Activated naive CD8-positive, alpha-beta T cell (primary cell): ENCODE data around the gene TFB1M.
A peak's percentile ranks its signal among the peaks of the same experiment; 100 is the strongest.
"Not testable (repeated sequence)": the region's sequence is repeated elsewhere in the genome, so short reads cannot be mapped to it uniquely, and the experiment has no call there.

Experiments
- H3K27ac Mint-ChIP-seq: one replicate; pipeline ENCODE4 v1.8.0; 2021; ENCODE audit warnings: mixed read lengths
- H3K27me3 Mint-ChIP-seq: one replicate; pipeline ENCODE4 v1.8.0; 2021; ENCODE audit warnings: mixed read lengths
- H3K36me3 Mint-ChIP-seq: one replicate; pipeline ENCODE4 v1.8.0; 2021; ENCODE audit warnings: mixed read lengths
- H3K4me1 Mint-ChIP-seq: one replicate; pipeline ENCODE4 v1.8.0; 2021; ENCODE audit warnings: low read depth, mixed read lengths
- H3K4me3 Mint-ChIP-seq: one replicate; pipeline ENCODE4 v1.8.0; 2021; ENCODE audit warnings: mild to moderate bottlenecking, mixed read lengths
- H3K9me3 Mint-ChIP-seq: one replicate; pipeline ENCODE4 v1.8.0; 2021; ENCODE audit warnings: low read depth, mixed read lengths

TFB1M gene

DNA sequence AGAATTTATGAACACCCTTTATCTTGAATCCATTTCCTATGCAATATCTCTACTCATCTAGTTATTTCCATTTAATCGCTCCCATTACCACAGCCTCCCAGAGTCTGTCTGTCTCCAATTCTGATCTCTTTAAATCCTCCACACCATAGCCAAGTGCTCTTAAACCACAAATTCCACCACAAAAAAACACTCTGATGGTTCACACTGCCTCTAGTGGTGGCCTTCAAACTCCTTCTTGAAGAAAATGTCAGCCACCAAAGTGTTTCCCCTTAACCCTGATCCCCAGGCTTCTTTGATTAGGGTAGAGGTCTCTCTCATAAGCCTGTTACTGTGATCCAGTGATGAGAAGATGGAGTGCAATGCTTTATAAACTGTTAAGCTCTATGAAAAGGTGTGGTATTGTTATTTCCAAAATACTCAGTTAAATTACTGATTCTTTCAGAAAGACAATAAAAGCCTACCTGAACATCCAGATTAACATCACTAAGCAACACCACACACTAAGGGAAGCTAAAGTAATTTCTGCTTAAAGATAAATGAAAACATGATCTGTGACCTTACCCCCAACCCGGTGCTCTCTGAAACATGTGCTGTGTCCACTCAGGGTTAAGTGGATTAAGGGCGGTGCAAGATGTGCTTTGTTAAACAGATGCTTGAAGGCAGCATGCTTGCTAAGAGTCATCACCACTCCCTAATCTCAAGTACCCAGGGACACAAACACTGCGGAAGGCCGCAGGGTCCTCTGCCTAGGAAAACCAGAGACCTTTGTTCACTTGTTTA is 46.0 kb downstream of the TFB1M start:
- not testable (repeated sequence) for H3K9me3 Mint-ChIP-seq, H3K4me3 Mint-ChIP-seq, H3K27me3 Mint-ChIP-seq, H3K27ac Mint-ChIP-seq
- H3K4me1 Mint-ChIP-seq, result peaks cover 12% of the 10 kb centered on the region
- H3K36me3 Mint-ChIP-seq, result peaks cover 15% of the 10 kb centered on the region

DNA sequence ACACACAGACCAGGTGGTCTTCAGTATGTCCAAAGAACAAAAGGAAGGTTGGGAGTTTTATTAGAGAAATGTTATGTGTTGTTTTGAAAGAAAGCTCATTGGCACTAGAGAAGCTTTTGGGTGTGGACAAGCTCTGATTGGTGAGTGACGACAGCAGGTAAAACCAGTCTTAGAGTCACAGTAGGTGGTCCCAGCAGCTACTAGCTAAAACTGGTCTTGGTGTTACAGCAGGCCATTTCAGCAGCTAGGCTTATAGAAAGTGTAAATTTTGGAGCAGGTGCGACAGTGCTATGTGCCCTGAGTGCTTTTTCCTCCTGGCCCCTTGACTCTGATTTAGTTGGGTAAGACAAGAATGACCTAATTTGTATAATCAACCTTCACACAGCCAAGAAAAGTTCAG is 46.9 kb downstream of the TFB1M start:
- Mint-ChIP-seq H3K4me3 (no peak overlapping the region), H3K9me3 (no peaks in the 10 kb centered on the region), H3K36me3 (peaks cover 15% of the 10 kb centered on the region), H3K4me1 (peaks cover 9% of the 10 kb centered on the region), H3K27me3 (no peaks in the 10 kb centered on the region), H3K27ac (no peak overlapping the region)

DNA sequence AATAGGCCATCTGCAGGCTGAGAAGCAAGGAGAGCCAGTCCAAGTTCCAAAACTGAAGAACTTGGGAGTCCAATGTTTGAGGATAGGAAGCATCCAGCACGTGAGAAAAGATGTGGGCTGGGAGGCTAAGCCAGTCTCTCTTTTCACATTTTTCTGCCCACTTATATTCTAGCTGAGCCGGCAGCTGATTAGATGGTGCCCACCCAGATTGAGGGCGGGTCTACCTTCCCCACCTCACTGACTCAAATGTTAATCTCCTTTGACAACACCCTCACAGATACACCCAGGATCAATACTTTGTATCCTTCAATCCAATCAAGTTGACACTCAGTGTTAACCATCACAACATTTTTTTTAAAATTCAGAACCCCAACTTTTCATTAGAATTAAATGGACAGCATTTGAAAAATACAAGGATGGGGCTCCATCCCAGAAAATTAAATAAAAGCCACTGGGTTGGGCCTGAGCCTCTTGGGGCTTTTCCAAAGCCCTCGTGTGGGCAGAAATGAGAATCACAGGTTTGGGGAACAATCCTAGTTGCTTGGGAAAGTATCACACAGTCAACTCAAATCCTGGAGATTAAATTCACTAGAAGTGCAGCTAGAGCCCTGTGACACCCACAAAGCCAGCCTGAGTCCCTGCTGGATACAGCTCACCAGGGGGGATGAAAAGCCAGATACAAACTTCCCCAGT is 48.3 kb downstream of the TFB1M start:
- Mint-ChIP-seq H3K36me3 (peaks cover 15% of the 10 kb centered on the region), H3K27me3 (no peaks in the 10 kb centered on the region), H3K9me3 (no peaks in the 10 kb centered on the region), H3K4me3 (no peak overlapping the region), H3K27ac (no peak overlapping the region), H3K4me1 (peaks cover 9% of the 10 kb centered on the region)

DNA sequence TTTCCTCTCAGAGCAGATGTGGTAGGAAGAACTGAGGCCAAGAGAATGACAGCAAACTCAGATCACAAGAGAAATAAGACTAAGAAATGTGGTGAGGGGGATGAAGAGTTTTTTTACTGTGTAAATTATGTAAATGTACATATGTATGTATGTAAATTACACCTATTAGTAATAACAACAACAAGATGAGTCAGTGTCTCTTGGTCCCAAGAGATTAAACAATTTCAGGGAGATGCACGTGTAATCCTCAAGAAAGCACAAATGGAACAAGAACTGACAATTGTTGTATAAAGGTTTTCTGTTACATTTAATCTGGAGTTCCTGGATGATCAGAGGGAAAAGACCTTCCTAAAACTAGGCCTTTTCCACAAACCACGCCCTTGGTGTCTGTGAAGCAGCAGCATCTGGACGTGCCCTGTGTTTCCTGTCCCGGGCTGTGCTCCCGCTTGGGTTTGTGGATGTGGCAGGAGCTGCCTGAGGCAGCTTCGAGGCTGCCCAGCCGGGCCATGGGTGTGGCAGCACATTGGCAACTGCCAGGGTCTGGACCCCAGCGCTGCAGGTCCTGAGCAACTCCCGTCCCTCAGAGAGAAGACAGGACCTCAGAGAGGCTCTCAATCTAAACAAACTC is 49.5 kb downstream of the TFB1M start:
- H3K36me3 Mint-ChIP-seq, result peaks cover 11% of the 10 kb centered on the region
- H3K9me3 Mint-ChIP-seq, result no peaks in the 10 kb centered on the region
- no peak overlapping the region for H3K27ac Mint-ChIP-seq

DNA sequence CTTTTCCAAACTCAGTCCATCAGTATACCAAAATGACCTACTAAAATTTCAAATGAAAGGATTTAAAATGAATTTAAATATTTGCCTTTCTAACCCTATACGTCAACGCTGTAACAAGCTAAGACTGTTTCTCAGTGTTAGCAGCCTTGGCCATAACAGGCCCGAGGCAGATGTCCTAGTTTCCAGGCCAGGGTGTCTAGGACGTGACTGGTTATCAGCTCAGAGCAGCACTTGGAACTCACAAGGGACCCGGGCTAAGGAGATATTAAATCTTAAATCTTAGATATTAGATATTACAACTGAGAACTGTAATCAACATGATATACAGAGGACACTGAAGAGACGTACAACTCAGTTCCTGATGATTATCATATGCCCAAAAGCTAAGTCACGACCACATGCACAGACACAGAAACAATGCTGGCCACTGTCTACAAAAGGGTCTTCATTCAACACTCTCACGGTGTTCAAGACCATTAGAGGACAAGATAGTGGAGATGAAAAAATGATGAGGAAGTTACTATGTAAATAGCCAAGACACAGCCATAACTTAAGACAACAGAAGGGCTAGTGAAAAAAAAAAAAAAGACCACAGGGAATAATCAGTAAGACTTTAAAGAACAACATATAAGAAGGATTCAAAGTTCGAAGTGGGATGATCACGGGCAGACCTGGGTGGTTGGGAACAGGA is 50.8 kb downstream of the TFB1M start, which contains the start of gene CLDN20:
Gene CLDN20 (plus strand): TSS at position 641 of the 691 bp plus-strand sequence. CDS start 11,707 bp downstream, outside the sequence.
- H3K9me3 Mint-ChIP-seq, result no peaks in the 10 kb centered on the region
- H3K36me3 Mint-ChIP-seq, result peaks cover 10% of the 10 kb centered on the region
- H3K4me3 Mint-ChIP-seq, result no peak within 1 kb of the TSS
- H3K27ac Mint-ChIP-seq, result peak within 1 kb of the TSS; percentile 50
- H3K27me3 Mint-ChIP-seq, result no peaks in the 10 kb centered on the region
- H3K4me1 Mint-ChIP-seq, result peaks cover 9% of the 10 kb centered on the region

More for the DNA sequence above, 49.5 kb downstream of the TFB1M start:
- H3K27me3 Mint-ChIP-seq, result no peaks in the 10 kb centered on the region
- no peak overlapping the region for H3K4me3 Mint-ChIP-seq
- peaks cover 9% of the 10 kb centered on the region for H3K4me1 Mint-ChIP-seq

DNA sequence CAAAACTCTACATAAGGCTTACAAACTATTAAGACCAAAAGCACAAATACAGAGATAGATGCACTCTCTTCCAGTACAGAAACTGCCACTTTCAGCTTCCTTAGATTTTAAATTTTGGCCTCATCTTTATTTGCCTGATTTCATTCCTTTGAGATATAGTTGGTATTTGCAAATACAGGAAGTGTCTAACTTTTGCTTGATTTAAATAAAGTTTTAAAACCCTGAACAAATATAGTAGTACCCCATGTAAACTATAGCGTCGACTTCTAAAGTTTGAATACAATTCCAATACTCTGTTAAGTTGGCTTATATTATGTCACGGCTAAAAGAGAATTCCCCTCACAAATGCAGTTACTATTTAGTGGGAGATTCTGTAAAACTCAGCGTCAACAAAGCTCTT is 51.6 kb downstream of the TFB1M start:
- Mint-ChIP-seq H3K9me3 (no peaks in the 10 kb centered on the region), H3K4me1 (peaks cover 4% of the 10 kb centered on the region), H3K27ac (peak overlapping the region; percentile 50), H3K4me3 (no peak overlapping the region), H3K27me3 (no peaks in the 10 kb centered on the region), H3K36me3 (peaks cover 8% of the 10 kb centered on the region)

DNA sequence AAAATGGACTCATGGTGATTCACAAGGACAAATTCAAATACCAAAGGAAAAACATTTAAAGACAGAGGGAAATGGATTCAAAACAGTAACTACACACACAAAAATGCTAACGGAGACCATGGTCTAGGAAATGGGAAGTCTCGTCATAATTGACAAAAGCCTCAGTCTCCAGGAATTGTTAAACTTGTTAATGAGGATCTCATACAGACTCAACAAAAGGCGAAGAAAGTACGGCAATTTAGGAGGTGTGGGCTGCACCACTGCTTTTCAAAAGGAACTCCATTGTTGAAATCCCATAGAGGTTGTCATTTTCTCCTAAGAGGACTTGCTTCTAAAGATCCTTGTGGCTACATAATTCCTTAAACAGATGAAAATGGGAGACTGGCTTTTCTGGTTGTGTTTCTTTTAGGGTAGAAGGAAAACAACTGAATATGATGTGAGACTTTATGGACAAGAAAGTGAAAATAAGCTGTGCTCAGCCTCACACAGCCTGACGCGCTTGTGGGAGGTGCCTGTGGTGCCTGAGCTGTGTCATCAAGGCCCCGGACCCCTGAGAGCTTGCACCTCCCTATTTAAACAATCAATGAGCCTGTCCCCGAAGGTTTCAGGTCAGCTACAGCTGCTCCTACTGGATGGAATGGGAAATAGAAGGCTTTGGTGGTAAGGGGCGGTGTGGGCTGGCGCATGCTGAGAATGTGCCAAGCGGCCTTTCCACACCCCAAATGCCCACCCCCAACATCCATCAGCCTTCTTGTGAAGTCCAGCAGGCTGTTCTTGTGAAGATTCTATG is 53.0 kb downstream of the TFB1M start:
- H3K36me3 Mint-ChIP-seq, result peaks cover 6% of the 10 kb centered on the region

DNA sequence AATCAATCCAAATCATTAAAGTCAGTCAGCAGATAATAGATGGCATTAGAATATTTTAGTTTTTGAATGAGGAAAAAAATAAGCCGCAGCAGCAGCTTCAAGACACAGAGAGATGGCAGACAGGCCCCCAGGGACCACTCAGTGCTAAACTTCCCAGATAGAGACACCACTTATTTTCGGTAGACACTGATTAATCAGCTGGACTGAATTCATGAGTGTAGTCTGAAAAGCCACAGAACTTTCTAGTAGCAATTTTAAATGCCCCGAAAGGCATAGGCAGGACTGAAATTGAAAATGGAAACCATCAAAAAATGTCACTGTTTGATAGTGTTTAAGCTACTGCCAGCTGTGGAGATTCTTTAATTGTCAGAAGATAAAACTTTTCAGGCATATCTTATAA is 53.6 kb downstream of the TFB1M start:
- H3K36me3 Mint-ChIP-seq, result peaks cover 6% of the 10 kb centered on the region
- no peak overlapping the region for H3K27ac Mint-ChIP-seq
- H3K27me3 Mint-ChIP-seq, result no peaks in the 10 kb centered on the region
- H3K4me3 Mint-ChIP-seq, result no peak overlapping the region
- H3K9me3 Mint-ChIP-seq, result no peaks in the 10 kb centered on the region
- H3K4me1 Mint-ChIP-seq, result peaks cover 2% of the 10 kb centered on the region

More for the DNA sequence above, 53.0 kb downstream of the TFB1M start:
- H3K27me3 Mint-ChIP-seq, result no peaks in the 10 kb centered on the region
- H3K9me3 Mint-ChIP-seq, result no peaks in the 10 kb centered on the region
- no peak overlapping the region for H3K27ac Mint-ChIP-seq
- H3K4me1 Mint-ChIP-seq, result peaks cover 2% of the 10 kb centered on the region
- no peak overlapping the region for H3K4me3 Mint-ChIP-seq

DNA sequence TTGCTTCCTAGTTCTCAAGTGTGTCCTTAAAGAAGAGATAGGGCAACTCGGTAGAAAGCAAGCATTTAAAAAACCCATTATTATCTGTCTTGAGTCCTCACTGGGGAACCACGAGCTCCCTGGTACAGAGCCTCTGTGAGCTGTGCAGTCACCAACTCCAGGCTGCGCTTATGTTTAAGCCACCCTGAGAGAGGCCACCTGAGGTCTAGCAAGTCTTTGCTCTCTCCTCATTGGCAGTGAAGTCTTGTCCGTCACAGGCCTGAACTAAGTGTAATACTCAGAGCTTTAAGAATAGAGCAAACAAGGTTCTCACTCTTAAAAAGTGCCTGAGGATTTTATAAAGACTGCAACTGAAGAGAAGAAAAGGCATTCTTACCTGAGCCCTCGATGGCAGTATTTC is 54.4 kb downstream of the TFB1M start:
- peaks cover 2% of the 10 kb centered on the region for H3K4me1 Mint-ChIP-seq
- H3K27ac Mint-ChIP-seq, result no peak overlapping the region
- peaks cover 4% of the 10 kb centered on the region for H3K36me3 Mint-ChIP-seq
- H3K4me3 Mint-ChIP-seq, result no peak overlapping the region
- H3K27me3 Mint-ChIP-seq, result no peaks in the 10 kb centered on the region
- no peaks in the 10 kb centered on the region for H3K9me3 Mint-ChIP-seq

DNA sequence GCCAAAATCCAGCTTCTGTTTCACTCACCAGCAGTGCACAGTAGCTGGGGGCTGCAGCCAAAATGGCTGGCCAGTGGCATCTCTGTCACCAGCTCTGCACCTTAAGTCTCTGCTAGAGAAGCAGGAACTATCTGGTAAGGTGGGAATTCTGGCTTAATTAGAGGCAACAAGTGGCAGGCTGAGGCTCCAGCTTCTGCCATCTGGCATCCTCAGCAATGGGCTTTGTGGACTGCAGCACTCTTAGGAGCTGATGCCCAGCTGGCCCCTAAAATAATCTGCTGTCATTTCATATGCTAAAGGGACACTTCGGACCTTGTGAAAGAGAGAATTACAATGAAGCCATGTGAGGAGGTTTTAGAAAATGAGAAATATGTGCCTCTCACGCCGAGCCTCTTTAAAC is 55.1 kb downstream of the TFB1M start:
- H3K36me3 Mint-ChIP-seq, result peaks cover 2% of the 10 kb centered on the region
- no peaks in the 10 kb centered on the region for H3K27me3 Mint-ChIP-seq
- no peak overlapping the region for H3K4me3 Mint-ChIP-seq
- H3K4me1 Mint-ChIP-seq, result peaks cover 2% of the 10 kb centered on the region
- H3K9me3 Mint-ChIP-seq, result no peaks in the 10 kb centered on the region
- no peak overlapping the region for H3K27ac Mint-ChIP-seq

DNA sequence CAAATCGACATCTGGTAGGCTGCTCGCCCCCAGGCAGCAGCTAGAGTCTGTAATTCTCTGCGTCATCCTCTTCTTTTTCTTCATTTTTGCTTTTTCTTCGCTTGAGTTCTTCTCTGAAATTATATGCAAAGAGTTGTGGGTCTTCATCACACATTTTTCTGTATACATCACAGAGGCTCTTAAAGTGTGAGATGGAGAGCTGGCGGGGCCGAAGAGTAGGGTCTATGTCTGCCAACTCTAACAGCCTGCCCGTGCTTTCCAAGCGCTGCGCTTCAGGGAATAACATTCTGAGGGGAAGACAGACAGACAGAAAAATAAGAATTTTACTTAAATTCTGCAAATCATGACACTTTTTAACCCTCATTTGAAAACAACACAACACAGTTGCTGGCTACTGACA is 56.5 kb downstream of the TFB1M start:
- no peaks in the 10 kb centered on the region for H3K9me3 Mint-ChIP-seq
- H3K27me3 Mint-ChIP-seq, result no peaks in the 10 kb centered on the region
- no peak overlapping the region for H3K4me3 Mint-ChIP-seq
- peaks cover 7% of the 10 kb centered on the region for H3K36me3 Mint-ChIP-seq
- H3K4me1 Mint-ChIP-seq, result peaks cover 2% of the 10 kb centered on the region
- H3K27ac Mint-ChIP-seq, result no peak overlapping the region

DNA sequence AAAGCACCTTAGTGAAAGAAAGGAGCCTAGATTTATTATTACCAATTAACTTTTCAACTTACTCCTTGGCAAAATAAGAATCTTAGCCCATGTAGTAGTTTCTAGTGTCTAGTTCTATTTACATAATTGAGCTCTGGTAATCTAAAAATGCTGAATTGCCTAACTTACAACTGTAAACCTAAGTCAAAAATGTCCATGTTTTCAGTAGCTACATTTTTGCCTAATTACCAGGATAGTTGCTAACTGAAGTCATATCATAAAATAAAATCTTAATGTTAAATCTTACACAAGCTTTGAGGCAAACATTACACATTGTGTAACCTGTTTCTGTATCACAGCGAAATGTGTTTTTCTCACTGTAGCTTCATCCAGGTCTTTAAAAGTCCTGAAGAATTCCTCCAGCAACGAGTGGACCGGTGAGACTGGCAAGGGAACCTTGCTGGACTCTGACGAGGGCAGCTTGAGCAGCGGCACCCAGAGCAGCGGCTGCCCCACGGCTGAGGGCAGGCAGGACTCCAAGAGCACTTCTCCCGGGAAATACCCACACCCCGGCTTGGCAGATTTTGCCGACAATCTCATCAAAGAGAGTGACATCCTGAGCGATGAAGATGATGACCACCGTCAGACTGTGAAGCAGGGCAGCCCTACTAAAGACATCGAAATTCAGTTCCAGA is 58.0 kb downstream of the TFB1M start:
- Mint-ChIP-seq H3K4me3 (no peak overlapping the region), H3K27ac (peak overlapping the region; percentile 10), H3K4me1 (peaks cover 2% of the 10 kb centered on the region), H3K36me3 (peaks cover 7% of the 10 kb centered on the region), H3K27me3 (no peaks in the 10 kb centered on the region), H3K9me3 (no peaks in the 10 kb centered on the region)

DNA sequence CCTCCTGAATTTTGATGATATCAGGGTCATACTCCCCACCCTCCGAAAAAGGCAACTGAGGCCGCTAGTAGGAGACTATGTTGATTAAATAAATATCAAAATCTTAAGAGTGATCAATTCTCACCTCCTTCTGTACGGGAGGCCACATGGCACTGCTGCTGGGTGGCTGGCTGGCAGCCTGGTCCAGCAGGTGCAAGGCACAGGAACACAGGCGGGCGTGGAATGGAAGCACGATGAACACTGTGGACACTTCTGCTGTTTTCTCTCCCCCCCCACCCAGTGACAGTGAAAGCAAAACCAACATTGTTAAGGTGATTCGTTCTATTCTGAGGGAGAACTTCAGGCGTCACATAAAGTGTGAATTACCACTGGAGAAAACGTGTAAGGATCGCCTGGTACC is 60.1 kb downstream of the TFB1M start:
- Mint-ChIP-seq H3K27me3 (no peaks in the 10 kb centered on the region), H3K4me3 (no peak overlapping the region), H3K4me1 (peaks cover 2% of the 10 kb centered on the region), H3K9me3 (no peaks in the 10 kb centered on the region), H3K36me3 (peaks cover 7% of the 10 kb centered on the region), H3K27ac (peak overlapping the region; percentile 50)

DNA sequence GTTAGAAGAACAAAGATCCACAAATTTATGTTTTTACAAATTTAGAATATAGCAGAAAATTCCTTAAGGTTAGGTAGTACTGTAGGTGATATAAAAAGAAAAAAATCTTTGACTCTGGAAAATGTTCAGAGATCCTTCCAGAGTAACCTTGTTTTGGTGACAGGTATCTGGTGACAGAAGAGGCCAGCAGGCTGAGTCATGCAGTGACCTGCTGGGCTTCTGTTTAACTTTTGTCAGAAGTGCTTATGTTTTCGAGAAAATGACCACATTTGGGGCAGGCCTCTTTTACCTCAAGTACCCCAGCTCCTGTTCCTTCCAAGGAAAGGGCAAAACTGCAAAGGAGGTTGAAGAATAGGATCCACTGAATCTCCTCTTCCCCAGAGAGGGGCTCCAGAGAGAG is 60.9 kb downstream of the TFB1M start:
- no peaks in the 10 kb centered on the region for H3K27me3 Mint-ChIP-seq
- peaks cover 10% of the 10 kb centered on the region for H3K36me3 Mint-ChIP-seq
- no peaks in the 10 kb centered on the region for H3K9me3 Mint-ChIP-seq
- H3K4me3 Mint-ChIP-seq, result no peak overlapping the region
- H3K4me1 Mint-ChIP-seq, result peaks cover 4% of the 10 kb centered on the region
- H3K27ac Mint-ChIP-seq, result peak overlapping the region; percentile 50
